Suppressor macrophage treated with lipopolysaccharide for 1 hour (primary cell): ENCODE results near the gene ADNP.
A peak's percentile ranks its signal among the peaks of the same experiment; 100 is the strongest.

Experiments
- DNase-seq, 3 donors: peaks; one replicate each; pipeline ENCODE4 v3.0.0-alpha.2; 2020 to 2022

The ADNP gene

GRCh38 chr20:50932016-50932485, 814 bp upstream of the ADNP start:
- no peak for DNase-seq

DNA sequence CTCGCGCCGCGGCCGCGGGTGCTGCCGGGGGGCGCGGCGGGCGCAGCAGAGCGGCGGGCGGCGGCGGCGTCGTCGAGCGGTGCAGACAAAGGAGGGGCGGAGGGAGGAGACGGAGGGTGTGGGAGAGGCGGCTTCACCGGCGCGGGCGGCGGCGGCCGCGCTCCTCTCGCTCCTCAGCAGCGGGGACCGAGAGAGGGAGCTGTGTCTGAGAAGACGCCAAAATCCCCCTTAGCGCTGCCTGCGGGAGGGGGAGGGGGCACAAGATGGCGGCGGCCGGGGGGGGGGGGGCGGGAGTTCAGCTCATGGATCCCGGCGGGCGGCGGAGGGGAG, 296 bp downstream of the ADNP start:
- DNase-seq: peak in 1 of 3 donors; percentile 85

- peak in 1 of 3 donors; percentile 3 for DNase-seq
Measured at GRCh38 chr20:50930139-50930975, 880 bp downstream of the ADNP start.

DNA sequence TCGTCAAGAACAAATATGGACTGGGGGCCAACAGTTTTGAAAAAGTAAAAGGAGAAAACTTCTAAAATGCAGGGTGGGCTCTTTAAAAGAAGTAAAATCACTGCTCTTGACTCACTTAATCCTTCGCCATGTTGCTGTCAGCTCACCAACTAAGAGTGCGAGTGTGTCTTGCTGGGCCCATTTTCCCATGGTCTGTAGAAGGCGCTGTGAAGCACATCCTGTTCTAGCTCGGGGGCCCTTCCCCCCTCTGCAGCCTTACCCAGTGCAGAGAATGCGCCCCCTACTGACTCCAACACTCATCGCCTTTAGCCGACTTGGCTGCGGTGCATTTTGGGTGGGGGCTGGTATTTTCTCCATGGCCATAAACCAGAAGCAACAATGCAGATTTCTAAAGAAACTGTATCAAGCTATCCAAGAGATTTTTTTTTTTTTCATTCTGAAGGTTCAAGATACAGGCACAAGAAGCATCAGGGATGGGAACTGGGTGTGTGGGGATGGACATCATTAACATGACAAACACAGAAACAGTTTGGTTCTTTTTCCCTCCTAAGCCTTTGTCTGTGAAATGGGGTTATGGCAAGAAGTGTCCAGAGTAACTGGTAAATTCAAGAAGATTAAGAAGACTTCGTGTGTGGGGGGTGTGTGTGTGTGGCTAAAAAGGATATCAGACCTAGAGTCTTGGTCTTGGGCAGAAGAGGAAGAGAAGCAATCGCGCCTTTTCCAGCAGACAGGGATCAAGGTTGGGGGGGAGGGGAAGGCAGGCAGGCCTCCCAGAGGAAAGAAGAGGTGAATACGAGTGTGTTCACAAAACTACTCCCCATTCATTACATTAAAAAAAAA, 1.7 kb downstream of the ADNP start:
- DNase-seq: peak; percentile 94 to 97 (median 97)

DNA sequence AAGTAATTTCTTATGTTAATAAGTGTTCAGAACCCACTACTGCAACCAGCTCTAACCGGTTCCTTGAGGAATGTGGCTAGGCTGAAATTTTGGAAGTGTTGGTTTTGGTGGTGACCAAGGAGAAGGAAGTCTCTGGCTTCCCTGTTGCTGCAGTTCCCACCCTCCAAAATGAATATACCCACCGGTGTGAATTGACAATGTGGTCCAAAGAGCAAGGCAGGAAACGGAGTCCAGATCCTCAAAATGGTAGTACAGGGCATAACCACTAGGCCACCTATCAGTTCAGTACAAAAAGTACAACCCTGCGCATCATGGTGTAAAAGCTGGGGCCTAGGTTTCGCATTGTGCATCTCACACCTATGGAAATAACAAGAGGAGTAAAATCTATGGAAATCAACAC, 2.8 kb downstream of the ADNP start:
- DNase-seq: no peak

- DNase-seq: peak in 1 of 3 donors; percentile 29
Measured at GRCh38 chr20:50926530-50926929, 4.7 kb downstream of the ADNP start.

GRCh38 chr20:50924261-50924920, 6.8 kb downstream of the ADNP start:
- peak; percentile 28 to 48 (median 44) for DNase-seq

DNA sequence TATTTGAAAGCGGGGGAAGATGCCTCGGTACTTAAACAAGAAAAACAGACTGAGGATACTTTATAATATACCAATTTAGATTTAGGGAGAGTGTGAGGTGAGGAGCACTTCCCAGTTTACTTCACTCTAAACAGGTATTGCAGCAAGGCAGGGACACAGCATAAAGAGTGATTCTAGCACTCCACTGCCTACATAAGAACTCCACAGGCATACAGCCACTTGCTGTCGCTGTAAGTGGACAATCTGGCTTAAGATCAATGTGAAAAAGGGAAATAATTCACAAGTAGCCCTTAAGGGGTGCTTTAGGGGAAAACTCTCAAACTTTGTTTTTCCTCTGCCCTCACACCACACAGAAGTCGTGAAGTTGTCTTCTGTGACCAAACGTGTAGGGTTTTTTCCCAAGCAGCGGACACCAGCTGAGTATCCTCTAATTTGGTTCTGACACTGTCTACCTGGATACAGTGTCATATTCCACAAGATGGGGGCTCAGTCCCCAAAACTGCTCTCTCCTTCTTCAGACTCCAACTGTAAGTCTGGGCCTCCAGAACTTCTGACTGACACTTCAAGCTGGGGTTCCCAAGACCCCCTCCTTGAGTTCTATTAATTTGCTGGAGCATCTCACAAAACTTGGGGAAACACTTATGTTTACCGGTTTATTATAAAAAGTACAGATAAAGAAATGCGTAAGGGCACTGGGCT, 9.3 kb downstream of the ADNP start:
- no peak for DNase-seq

DNA sequence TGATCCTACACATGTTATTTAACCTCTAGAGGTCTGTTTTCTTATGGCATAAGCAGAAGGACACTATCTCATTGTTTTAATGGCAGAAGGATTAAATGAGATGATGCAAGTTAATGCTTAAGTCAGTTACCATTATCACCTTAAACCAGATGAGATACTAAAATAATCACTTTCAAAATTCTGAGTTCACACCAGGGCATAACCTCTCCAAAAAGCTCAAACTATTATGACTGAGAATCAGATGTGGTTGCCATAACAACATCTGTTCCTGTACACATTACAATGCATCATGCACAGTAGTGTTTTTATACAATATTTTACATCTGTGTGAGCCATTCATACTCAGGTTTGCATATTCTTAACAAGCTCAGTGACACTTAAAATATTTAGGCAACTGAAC, 10.2 kb downstream of the ADNP start:
- DNase-seq: no peak

DNA sequence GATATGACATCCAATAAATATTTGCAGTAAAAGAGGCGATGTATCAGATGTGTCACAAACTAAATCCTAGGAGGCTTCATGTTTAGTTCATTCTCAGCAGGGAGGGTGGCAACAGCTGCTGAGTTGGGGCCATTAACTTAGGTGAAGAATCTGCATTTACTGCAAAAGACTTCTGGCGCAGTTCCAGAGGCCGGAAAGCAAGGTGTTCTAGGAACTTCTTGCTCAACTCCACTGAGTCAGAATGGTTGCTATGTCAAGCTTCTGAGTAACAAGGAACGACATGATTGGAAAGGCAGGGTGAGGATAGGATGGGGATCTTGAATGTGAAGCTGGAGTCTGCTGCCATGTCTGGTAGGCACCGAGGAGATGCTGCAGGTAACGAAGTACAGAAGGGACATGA, 11.7 kb downstream of the ADNP start:
- no peak for DNase-seq

DNA sequence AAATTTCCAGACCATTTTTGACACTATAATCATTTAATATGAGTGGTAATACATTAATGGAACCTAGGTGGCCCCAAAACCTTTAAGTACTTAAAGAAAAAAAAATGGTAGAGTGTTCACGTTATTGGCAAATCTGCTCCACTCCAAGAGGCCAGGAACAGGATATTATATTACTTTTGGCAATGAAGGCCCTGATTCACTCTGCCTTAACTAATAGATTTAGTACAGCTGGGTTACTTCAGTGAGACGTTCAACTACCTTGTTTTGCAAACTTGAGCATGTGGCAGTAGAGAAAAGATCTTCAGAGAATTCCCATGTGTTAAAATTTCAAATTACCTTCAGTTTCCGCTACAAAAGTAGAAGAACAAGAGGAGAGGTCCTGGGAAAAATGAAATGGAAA, 12.8 kb downstream of the ADNP start:
- no peak for DNase-seq

DNA sequence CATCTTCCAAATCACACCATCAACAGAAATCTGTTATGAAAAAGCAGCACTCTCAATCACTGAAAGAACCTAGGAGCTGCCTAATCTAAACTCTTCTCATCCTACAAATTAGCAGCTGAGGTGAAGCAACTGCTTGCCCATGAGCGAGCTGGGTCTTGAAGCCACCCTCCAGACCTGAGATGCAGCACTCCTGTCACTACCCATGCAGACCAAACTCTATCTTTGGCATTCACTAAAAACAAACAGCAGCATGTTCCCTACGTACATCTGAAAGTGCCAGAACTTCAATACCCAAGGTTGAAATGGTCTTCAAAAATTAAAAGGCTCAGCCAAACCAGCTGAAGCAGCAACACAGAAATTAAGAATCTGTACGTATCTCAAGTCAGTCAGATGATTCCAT, 14.3 kb downstream of the ADNP start:
- DNase-seq: no peak

- DNase-seq: no peak
Measured at GRCh38 chr20:50916257-50916656, 15.0 kb downstream of the ADNP start.

- DNase-seq: no peak
Measured at GRCh38 chr20:50915424-50915823, 15.8 kb downstream of the ADNP start.

DNA sequence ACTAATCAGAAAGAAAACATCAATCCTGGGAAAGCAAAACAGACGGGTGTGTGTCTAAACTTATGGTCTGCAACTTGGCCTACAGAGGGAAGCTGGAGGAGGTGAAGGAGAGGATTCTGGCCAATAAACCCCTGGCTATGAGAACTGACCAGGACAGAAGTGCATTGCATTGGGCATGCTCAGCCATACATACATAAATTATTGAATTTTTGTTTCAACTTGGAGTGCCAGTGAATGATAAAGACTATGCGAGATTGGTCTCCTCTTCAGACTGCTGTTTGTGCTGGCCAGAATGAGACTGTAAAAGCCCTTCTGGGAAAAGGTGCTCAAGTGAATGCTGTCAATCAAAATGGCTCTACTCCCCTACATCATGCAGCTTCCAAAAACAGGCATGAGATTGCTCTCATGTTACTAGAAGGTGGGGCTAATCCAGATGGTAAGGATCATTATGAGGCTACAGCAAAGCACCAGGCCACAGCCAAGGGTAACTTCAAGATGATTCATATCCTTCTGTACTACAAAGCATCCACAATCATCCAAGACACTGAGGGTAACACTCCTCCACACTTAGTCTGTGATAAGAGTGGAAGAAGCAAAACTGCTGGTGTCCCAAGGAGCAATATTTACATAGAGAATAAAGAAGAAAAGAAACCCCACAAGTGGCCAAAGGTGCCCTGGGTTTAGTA, 17.4 kb downstream of the ADNP start:
- DNase-seq: no peak

GRCh38 chr20:50911716-50912115, 19.5 kb downstream of the ADNP start:
- DNase-seq: no peak

DNA sequence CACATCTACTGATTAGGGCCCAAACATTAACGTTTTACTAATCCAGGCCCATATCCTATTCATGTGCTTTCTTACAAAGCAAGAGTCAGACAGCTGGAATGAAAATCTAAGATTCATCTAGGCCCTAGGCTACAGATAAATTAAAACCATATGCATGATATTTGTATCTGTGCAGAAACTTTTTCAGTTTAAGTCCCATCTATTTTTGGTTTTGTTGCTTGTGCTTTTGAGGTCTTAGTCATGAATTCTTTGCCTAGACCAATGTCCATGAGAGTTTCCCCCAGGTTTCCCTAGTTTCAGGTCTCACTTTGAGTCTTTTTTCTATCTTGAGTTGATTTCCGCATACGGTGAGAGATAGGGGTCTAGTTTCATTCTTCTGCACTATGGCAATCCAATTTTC, 20.2 kb downstream of the ADNP start:
- DNase-seq: no peak

DNA sequence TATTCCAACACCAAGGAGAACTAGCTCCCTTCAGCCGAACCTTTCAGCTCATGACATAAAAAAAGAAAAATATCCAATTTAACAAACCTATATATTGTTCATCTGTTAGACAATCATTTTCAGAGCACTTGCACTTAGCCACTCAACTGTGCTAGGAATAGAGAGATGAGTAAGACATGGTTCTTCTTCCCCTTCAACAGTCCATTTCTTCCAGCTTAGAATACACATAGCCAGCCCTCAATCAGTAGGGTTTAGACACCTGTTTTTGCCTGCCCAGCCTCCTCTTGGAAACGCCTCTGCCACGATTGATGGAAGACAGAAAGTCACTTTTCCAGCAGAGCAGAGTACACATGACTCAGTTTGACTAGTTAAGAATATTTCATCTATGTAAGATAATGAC, 21.8 kb downstream of the ADNP start:
- no peak for DNase-seq

DNA sequence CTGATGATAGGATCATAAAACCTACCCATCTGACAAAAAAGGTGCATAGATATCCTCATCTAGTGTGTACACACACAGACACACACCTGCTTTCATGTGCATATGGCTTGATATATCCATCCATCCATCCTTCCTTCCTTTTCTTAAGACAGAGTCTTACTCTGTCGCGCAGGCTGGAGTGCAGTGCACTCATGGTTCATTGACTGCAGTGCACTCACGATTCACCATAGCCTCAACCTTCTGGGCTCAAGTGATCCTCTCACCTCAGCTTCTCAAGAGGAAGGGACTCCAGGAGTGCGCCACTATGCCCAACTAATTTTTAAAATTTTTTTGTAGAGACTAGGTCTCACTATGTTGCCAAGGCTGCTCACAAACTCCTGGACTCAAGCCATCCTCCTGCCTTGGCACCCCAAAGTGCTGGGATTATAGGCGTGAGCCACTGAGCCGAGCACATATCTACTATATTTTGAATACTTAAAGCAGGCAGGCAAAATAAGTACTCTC, 27.1 kb downstream of the ADNP start:
- no peak for DNase-seq

GRCh38 chr20:50903353-50904051, 27.7 kb downstream of the ADNP start:
- no peak for DNase-seq

DNA sequence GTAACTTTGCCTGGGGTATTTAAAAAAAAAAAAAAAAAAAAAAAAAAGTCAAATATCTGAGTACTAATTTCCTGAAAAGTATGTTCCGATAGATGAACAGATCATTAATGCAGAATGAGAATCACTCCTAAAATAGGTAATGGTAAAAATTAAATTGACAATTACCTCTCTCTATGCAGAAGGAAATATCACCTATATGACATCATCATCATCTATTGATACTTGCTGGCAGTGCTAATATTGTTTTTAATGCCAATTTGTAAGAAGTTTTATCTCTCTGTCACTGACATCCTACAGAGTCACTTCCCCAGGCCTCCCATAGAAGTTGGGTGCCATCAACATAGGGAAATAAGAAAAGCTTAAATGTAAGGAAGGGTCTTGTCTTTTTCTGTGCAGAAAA, 29.9 kb downstream of the ADNP start:
- no peak for DNase-seq
